ENCODE results near the gene SLC4A4. TPM values are rescaled to one million over a fixed set of nuclear protein-coding genes. Genes with fewer than 3 reads are reported as not detected.

SLC4A4 gene
- total RNA-seq, 4 donors from 2014 or later = 0.42 to 1.4 (median 0.65) TPM

- TF ChIP-seq CTCF (IDR thresholded peaks at IDR 0.05 in 4 of 5, conservative IDR thresholded peaks at IDR 0.05 in 1 of 5) = no peak
- Histone ChIP-seq H3K4me3 (no peak overlapping the region), H3K27ac (no peak overlapping the region), H3K27me3 (no peaks in the 10 kb centered on the region), H3K4me1 (no peaks in the 10 kb centered on the region), H3K36me3 (no peaks in the 10 kb centered on the region), H3K9me3 (no peaks in the 10 kb centered on the region)
- intact Hi-C loops (cut with DNase I; ENCODE audit: low total_unique reads) (no loop called here), in situ Hi-C loops (cut with MboI; ENCODE audit: low sequenced_read_pairs in 4 of 4) (no loop called here)
- no peak for DNase-seq
- no peak for ATAC-seq
Observed at GRCh38 chr4:71366766-71367165, 27.9 kb downstream of the SLC4A4 start.

GRCh38 chr4:71367546-71367945, 28.7 kb downstream of the SLC4A4 start:
- no peak overlapping the region for H3K4me3 ChIP-seq
- no peaks in the 10 kb centered on the region for H3K4me1 ChIP-seq
- TF ChIP-seq POLR2A (IDR thresholded peaks at IDR 0.05) (no peak), CTCF (IDR thresholded peaks at IDR 0.05 in 4 of 5, conservative IDR thresholded peaks at IDR 0.05 in 1 of 5) (no peak)
- DNase-seq = no peak
- no peaks in the 10 kb centered on the region for H3K36me3 ChIP-seq
- no peak for ATAC-seq
- H3K27ac ChIP-seq = no peak overlapping the region
- in situ Hi-C loops (cut with MboI; ENCODE audit: low sequenced_read_pairs in 4 of 4) (no loop called here), intact Hi-C loops (cut with DNase I; ENCODE audit: low total_unique reads) (no loop called here)
- H3K9me3 ChIP-seq = no peaks in the 10 kb centered on the region
- H3K27me3 ChIP-seq = no peaks in the 10 kb centered on the region

GRCh38 chr4:71368906-71369305, 30.1 kb downstream of the SLC4A4 start:
- DNase-seq (no peak), ATAC-seq (no peak)
- in situ Hi-C loops (cut with MboI; ENCODE audit: low sequenced_read_pairs in 4 of 4) = no loop called here
- Histone ChIP-seq H3K4me1 (no peaks in the 10 kb centered on the region), H3K27ac (no peak overlapping the region), H3K9me3 (no peaks in the 10 kb centered on the region), H3K27me3 (no peaks in the 10 kb centered on the region), H3K4me3 (no peak overlapping the region), H3K36me3 (no peaks in the 10 kb centered on the region)
- intact Hi-C loops (cut with DNase I; ENCODE audit: low total_unique reads) = no loop called here
- TF ChIP-seq CTCF (IDR thresholded peaks at IDR 0.05 in 4 of 5, conservative IDR thresholded peaks at IDR 0.05 in 1 of 5) = no peak
- TF ChIP-seq POLR2A (IDR thresholded peaks at IDR 0.05) = no peak

GRCh38 chr4:71369536-71369935, 30.7 kb downstream of the SLC4A4 start:
- in situ Hi-C loops (cut with MboI; ENCODE audit: low sequenced_read_pairs in 4 of 4) = no loop called here
- H3K27ac ChIP-seq = no peak overlapping the region
- DNase-seq (no peak), ATAC-seq (no peak)
- H3K9me3 ChIP-seq = no peaks in the 10 kb centered on the region
- intact Hi-C loops (cut with DNase I; ENCODE audit: low total_unique reads) = no loop called here
- TF ChIP-seq POLR2A (IDR thresholded peaks at IDR 0.05) = no peak
- no peak for TF ChIP-seq CTCF (IDR thresholded peaks at IDR 0.05 in 4 of 5, conservative IDR thresholded peaks at IDR 0.05 in 1 of 5)
- no peak overlapping the region for H3K4me3 ChIP-seq
- no peaks in the 10 kb centered on the region for H3K36me3 ChIP-seq
- no peaks in the 10 kb centered on the region for H3K27me3 ChIP-seq
- H3K4me1 ChIP-seq = no peaks in the 10 kb centered on the region

GRCh38 chr4:71375494-71375893, 36.7 kb downstream of the SLC4A4 start:
- DNase-seq (no peak), ATAC-seq (no peak)
- intact Hi-C loops (cut with DNase I; ENCODE audit: low total_unique reads) (no loop called here), in situ Hi-C loops (cut with MboI; ENCODE audit: low sequenced_read_pairs in 4 of 4) (no loop called here)
- Histone ChIP-seq H3K27ac (no peak overlapping the region), H3K4me1 (no peaks in the 10 kb centered on the region), H3K4me3 (no peak overlapping the region), H3K36me3 (no peaks in the 10 kb centered on the region), H3K27me3 (no peaks in the 10 kb centered on the region), H3K9me3 (no peaks in the 10 kb centered on the region)
- TF ChIP-seq CTCF (IDR thresholded peaks at IDR 0.05 in 4 of 5, conservative IDR thresholded peaks at IDR 0.05 in 1 of 5) (no peak), POLR2A (IDR thresholded peaks at IDR 0.05) (no peak)

All from gastrocnemius medialis (tissue), 4 donors.